Esophagus (tissue), 2 donors: ENCODE data around the gene NT5C1B. TPM values are rescaled to one million over a fixed set of nuclear protein-coding genes. Genes with fewer than 3 reads are reported as not detected.

Source experiments
- H3K27ac ChIP-seq, 2 donors: one replicate each; pipeline ENCODE4 v1.5.1; 2013; ENCODE audit warnings: low read depth in 2 of 2, mild to moderate bottlenecking in 2 of 2, inconsistent platforms in 1 of 2, low read length in 1 of 2, moderate library complexity in 1 of 2
- H3K27me3 ChIP-seq, 2 donors: one replicate each; pipeline ENCODE4 v1.6.1; 2013; ENCODE audit warnings: low read length in 2 of 2, control low read depth in 1 of 2, mild to moderate bottlenecking in 1 of 2; ENCODE audit not compliant: insufficient read depth in 2 of 2, control insufficient read depth in 1 of 2
- H3K36me3 ChIP-seq, 2 donors: one replicate each; pipeline ENCODE4 v1.6.1; 2013; ENCODE audit warnings: low read length in 1 of 2; ENCODE audit not compliant: control insufficient read depth in 2 of 2, insufficient read depth in 2 of 2
- H3K4me1 ChIP-seq, 2 donors: one replicate each; pipeline ENCODE4 v1.6.1; 2013; ENCODE audit warnings: low read length in 1 of 2; ENCODE audit not compliant: control insufficient read depth in 2 of 2, insufficient read depth in 2 of 2
- H3K4me3 ChIP-seq, 2 donors: one replicate each; pipeline ENCODE4 v1.5.1; 2013; ENCODE audit warnings: low read length in 2 of 2, mild to moderate bottlenecking in 2 of 2, low read depth in 1 of 2, moderate library complexity in 1 of 2
- H3K9me3 ChIP-seq, 2 donors: one replicate each; pipeline ENCODE4 v1.6.1; 2013; ENCODE audit warnings: mild to moderate bottlenecking in 2 of 2, low read depth in 1 of 2, low read length in 1 of 2, moderate library complexity in 1 of 2; ENCODE audit not compliant: control insufficient read depth in 2 of 2, insufficient read depth in 1 of 2
- WGBS, 2 donors: extraction: QIAGEN DNeasy Blood & Tissue Kit; methylation state at CpG; one replicate each; pipeline ENCODE4 v1.1.7; 2013; 5-methylcytosine and 5-hydroxymethylcytosine counted together
- polyA plus RNA-seq, 2 donors: library from polyadenylated mRNA; stranded (reverse); fragments of 200-250 nt; gene quantifications; one replicate each; pipeline ENCODE4 v1.2.3, GENCODE V29; 2013
- donor health status: healthy with polysubstance abuse.
- donor health status: Bipolar disorder and iron deficiency.

Gene NT5C1B
- polyA plus RNA-seq, 2 donors = not detected

GRCh38 chr2:18588802-18589201 is 567 bp downstream of the NT5C1B start:
- no peak overlapping the region for H3K4me3 ChIP-seq
- H3K9me3 ChIP-seq = peaks cover 6 to 13% of the 10 kb centered on the region in 2 donors
- H3K27me3 ChIP-seq = no peaks in the 10 kb centered on the region
- no peaks in the 10 kb centered on the region for H3K36me3 ChIP-seq
- H3K4me1 ChIP-seq = no peaks in the 10 kb centered on the region
- no peak overlapping the region for H3K27ac ChIP-seq
- 97 to 100% methylated on average over 1 of the region's 1 CpG for WGBS, 2 donors

- Histone ChIP-seq H3K4me3 (no peak overlapping the region), H3K36me3 (no peaks in the 10 kb centered on the region), H3K4me1 (no peaks in the 10 kb centered on the region), H3K9me3 (peaks cover 6 to 14% of the 10 kb centered on the region in 2 donors), H3K27ac (no peak overlapping the region), H3K27me3 (no peaks in the 10 kb centered on the region)
- 87 to 94% methylated on average over 1 of the region's 1 CpG for WGBS, 2 donors
Observed at GRCh38 chr2:18588049-18588448, 1.3 kb downstream of the NT5C1B start.

GRCh38 chr2:18585526-18585925 is 3.8 kb downstream of the NT5C1B start:
- Histone ChIP-seq H3K4me3 (no peak overlapping the region), H3K9me3 (peaks cover 6 to 14% of the 10 kb centered on the region in 2 donors), H3K27me3 (no peaks in the 10 kb centered on the region), H3K36me3 (no peaks in the 10 kb centered on the region), H3K4me1 (no peaks in the 10 kb centered on the region), H3K27ac (no peak overlapping the region)
- WGBS, 2 donors = 91% methylated on average over 3 of the region's 3 CpGs

GRCh38 chr2:18584608-18584954 is 4.8 kb downstream of the NT5C1B start:
- H3K4me1 ChIP-seq = no peaks in the 10 kb centered on the region
- H3K9me3 ChIP-seq = peaks cover 6 to 14% of the 10 kb centered on the region in 2 donors
- H3K36me3 ChIP-seq = no peaks in the 10 kb centered on the region
- H3K4me3 ChIP-seq = no peak overlapping the region
- H3K27me3 ChIP-seq = no peaks in the 10 kb centered on the region
- H3K27ac ChIP-seq = no peak overlapping the region
- 86 to 92% methylated on average over 32 of the region's 32 CpGs for WGBS, 2 donors

- Histone ChIP-seq H3K36me3 (no peaks in the 10 kb centered on the region), H3K27ac (no peak overlapping the region), H3K4me1 (no peaks in the 10 kb centered on the region), H3K4me3 (no peak overlapping the region), H3K27me3 (no peaks in the 10 kb centered on the region), H3K9me3 (peaks cover 6 to 14% of the 10 kb centered on the region in 2 donors)
- 90 to 95% methylated on average over 37 of the region's 37 CpGs for WGBS, 2 donors
Observed at GRCh38 chr2:18583905-18584607, 5.3 kb downstream of the NT5C1B start.

GRCh38 chr2:18580606-18581005 is 8.8 kb downstream of the NT5C1B start:
- WGBS, 2 donors = 98% methylated on average over 3 of the region's 3 CpGs
- Histone ChIP-seq H3K4me1 (no peaks in the 10 kb centered on the region), H3K27me3 (no peaks in the 10 kb centered on the region), H3K27ac (no peak overlapping the region), H3K4me3 (no peak overlapping the region), H3K36me3 (no peaks in the 10 kb centered on the region), H3K9me3 (peaks cover 6 to 12% of the 10 kb centered on the region in 2 donors)

- H3K9me3 ChIP-seq = no peaks in the 10 kb centered on the region
- H3K27me3 ChIP-seq = no peaks in the 10 kb centered on the region
- H3K36me3 ChIP-seq = no peaks in the 10 kb centered on the region
- H3K4me1 ChIP-seq = no peaks in the 10 kb centered on the region
- H3K27ac ChIP-seq = no peak overlapping the region
- H3K4me3 ChIP-seq = no peak overlapping the region
Observed at GRCh38 chr2:18578033-18578432, 11.3 kb downstream of the NT5C1B start.

- 62% methylated on average over 1 of the region's 1 CpG for WGBS, 2 donors
- no peak overlapping the region for H3K27ac ChIP-seq
- H3K4me1 ChIP-seq = no peaks in the 10 kb centered on the region
- H3K36me3 ChIP-seq = peaks cover 0 to 3% of the 10 kb centered on the region in 2 donors
- H3K27me3 ChIP-seq = no peaks in the 10 kb centered on the region
- no peaks in the 10 kb centered on the region for H3K9me3 ChIP-seq
- H3K4me3 ChIP-seq = no peak overlapping the region
Observed at GRCh38 chr2:18566145-18566769, 23.1 kb downstream of the NT5C1B start.

GRCh38 chr2:18560797-18561085 is 28.6 kb downstream of the NT5C1B start:
- WGBS, 2 donors = 2% methylated on average over 3 of the region's 3 CpGs
- Histone ChIP-seq H3K36me3 (no peaks in the 10 kb centered on the region), H3K4me1 (no peaks in the 10 kb centered on the region), H3K9me3 (no peaks in the 10 kb centered on the region), H3K4me3 (peak overlapping the region; percentile 88 to 98), H3K27me3 (no peaks in the 10 kb centered on the region), H3K27ac (peak overlapping the region; percentile 70 to 95)
